ENCODE measurements around the gene HSD17B12. TPM values are rescaled to one million over a fixed set of nuclear protein-coding genes. Genes with fewer than 3 reads are reported as not detected.

The HSD17B12 gene
- total RNA-seq, 1 experiment from 2014 or later = 49.3 TPM

- no peaks in the 10 kb centered on the region for H3K27me3 ChIP-seq
- H3K36me3 ChIP-seq = peaks cover 18% of the 10 kb centered on the region
- DNase-seq = no peak
- H3K4me3 ChIP-seq = no peak overlapping the region
- no peaks in the 10 kb centered on the region for H3K9me3 ChIP-seq
Observed at GRCh38 chr11:43803766-43804165, 123.2 kb downstream of the HSD17B12 start.

GRCh38 chr11:43806976-43807375 lies 126.4 kb downstream of the HSD17B12 start:
- H3K4me3 ChIP-seq = no peak overlapping the region
- no peaks in the 10 kb centered on the region for H3K27me3 ChIP-seq
- H3K36me3 ChIP-seq = peaks cover 11% of the 10 kb centered on the region
- H3K9me3 ChIP-seq = no peaks in the 10 kb centered on the region
- DNase-seq = no peak

GRCh38 chr11:43810929-43811596 lies 130.5 kb downstream of the HSD17B12 start:
- no peaks in the 10 kb centered on the region for H3K9me3 ChIP-seq
- no peaks in the 10 kb centered on the region for H3K27me3 ChIP-seq
- no peak overlapping the region for H3K4me3 ChIP-seq
- DNase-seq = no peak
- peaks cover 13% of the 10 kb centered on the region for H3K36me3 ChIP-seq

- Histone ChIP-seq H3K4me3 (no peak overlapping the region), H3K9me3 (no peaks in the 10 kb centered on the region), H3K27me3 (no peaks in the 10 kb centered on the region), H3K36me3 (peaks cover 17% of the 10 kb centered on the region)
- no peak for DNase-seq
Observed at GRCh38 chr11:43812471-43812870, 131.9 kb downstream of the HSD17B12 start.

GRCh38 chr11:43818220-43818619 lies 137.7 kb downstream of the HSD17B12 start:
- no peak for DNase-seq
- Histone ChIP-seq H3K27me3 (no peaks in the 10 kb centered on the region), H3K4me3 (no peak overlapping the region), H3K9me3 (no peaks in the 10 kb centered on the region), H3K36me3 (peaks cover 24% of the 10 kb centered on the region)

GRCh38 chr11:43819926-43820325 lies 139.4 kb downstream of the HSD17B12 start:
- DNase-seq = no peak
- Histone ChIP-seq H3K4me3 (no peak overlapping the region), H3K36me3 (peaks cover 24% of the 10 kb centered on the region), H3K27me3 (no peaks in the 10 kb centered on the region), H3K9me3 (no peaks in the 10 kb centered on the region)

- H3K36me3 ChIP-seq = peaks cover 10% of the 10 kb centered on the region
- no peak overlapping the region for H3K4me3 ChIP-seq
- H3K9me3 ChIP-seq = no peaks in the 10 kb centered on the region
- no peak for DNase-seq
- no peaks in the 10 kb centered on the region for H3K27me3 ChIP-seq
Observed at GRCh38 chr11:43823316-43823715, 142.8 kb downstream of the HSD17B12 start.

GRCh38 chr11:43823851-43824250 lies 143.3 kb downstream of the HSD17B12 start:
- H3K9me3 ChIP-seq = no peaks in the 10 kb centered on the region
- H3K36me3 ChIP-seq = peaks cover 10% of the 10 kb centered on the region
- H3K4me3 ChIP-seq = no peak overlapping the region
- no peaks in the 10 kb centered on the region for H3K27me3 ChIP-seq
- no peak for DNase-seq

GRCh38 chr11:43825217-43825816 lies 144.8 kb downstream of the HSD17B12 start:
- no peaks in the 10 kb centered on the region for H3K27me3 ChIP-seq
- DNase-seq = no peak
- peaks cover 5% of the 10 kb centered on the region; the same call in 1 of the 2 replicates for H3K36me3 ChIP-seq
- no peak overlapping the region for H3K4me3 ChIP-seq
- no peaks in the 10 kb centered on the region for H3K9me3 ChIP-seq

GRCh38 chr11:43830928-43831440 lies 150.4 kb downstream of the HSD17B12 start:
- Histone ChIP-seq H3K27me3 (no peaks in the 10 kb centered on the region), H3K36me3 (no peaks in the 10 kb centered on the region; the same call in 1 of the 2 replicates), H3K9me3 (no peaks in the 10 kb centered on the region), H3K4me3 (peak overlapping the region; percentile 23)
- peak; percentile 93 for DNase-seq

GRCh38 chr11:43832536-43832935 lies 152.0 kb downstream of the HSD17B12 start:
- H3K4me3 ChIP-seq = no peak overlapping the region
- no peaks in the 10 kb centered on the region for H3K9me3 ChIP-seq
- DNase-seq = no peak
- no peaks in the 10 kb centered on the region; the same call in 1 of the 2 replicates for H3K36me3 ChIP-seq
- H3K27me3 ChIP-seq = no peaks in the 10 kb centered on the region

- H3K4me3 ChIP-seq = no peak overlapping the region
- no peak for DNase-seq
- no peaks in the 10 kb centered on the region for H3K9me3 ChIP-seq
Observed at GRCh38 chr11:43833657-43834073, 153.1 kb downstream of the HSD17B12 start.

GRCh38 chr11:43834286-43834685 lies 153.7 kb downstream of the HSD17B12 start:
- Histone ChIP-seq H3K27me3 (no peaks in the 10 kb centered on the region), H3K36me3 (peaks cover 5% of the 10 kb centered on the region), H3K4me3 (no peak overlapping the region), H3K9me3 (no peaks in the 10 kb centered on the region)
- no peak for DNase-seq

More at GRCh38 chr11:43833657-43834073, 153.1 kb downstream of the HSD17B12 start:
- Histone ChIP-seq H3K27me3 (no peaks in the 10 kb centered on the region), H3K36me3 (no peaks in the 10 kb centered on the region; the same call in 1 of the 2 replicates)

- peaks cover 10% of the 10 kb centered on the region for H3K36me3 ChIP-seq
- DNase-seq = no peak
- H3K4me3 ChIP-seq = no peak overlapping the region
- H3K9me3 ChIP-seq = no peaks in the 10 kb centered on the region
- H3K27me3 ChIP-seq = no peaks in the 10 kb centered on the region
Observed at GRCh38 chr11:43835104-43835503, 154.6 kb downstream of the HSD17B12 start.

GRCh38 chr11:43837879-43838278 lies 157.3 kb downstream of the HSD17B12 start:
- no peaks in the 10 kb centered on the region for H3K27me3 ChIP-seq
- H3K9me3 ChIP-seq = no peaks in the 10 kb centered on the region
- peaks cover 23% of the 10 kb centered on the region for H3K36me3 ChIP-seq
- no peak overlapping the region for H3K4me3 ChIP-seq
- no peak for DNase-seq

- Histone ChIP-seq H3K4me3 (no peak overlapping the region), H3K36me3 (peaks cover 31% of the 10 kb centered on the region), H3K27me3 (no peaks in the 10 kb centered on the region), H3K9me3 (no peaks in the 10 kb centered on the region)
- DNase-seq = no peak
Observed at GRCh38 chr11:43842021-43842420, 161.5 kb downstream of the HSD17B12 start.

GRCh38 chr11:43845816-43846215 lies 165.3 kb downstream of the HSD17B12 start:
- Histone ChIP-seq H3K9me3 (no peaks in the 10 kb centered on the region), H3K36me3 (peaks cover 19% of the 10 kb centered on the region), H3K27me3 (no peaks in the 10 kb centered on the region), H3K4me3 (no peak overlapping the region)
- no peak for DNase-seq
